Measurements from ENCODE around the gene MPHOSPH10.
A peak's percentile ranks its signal among the peaks of the same experiment; 100 is the strongest.
"Not testable (repeated sequence)": the region's sequence is repeated elsewhere in the genome, so short reads cannot be mapped to it uniquely, and the experiment has no call there.

MPHOSPH10 gene

GRCh38 chr2:71101656-71102055 lies 28.8 kb upstream of the MPHOSPH10 start:
- H3F3A ChIP-seq (ENCODE audit: insufficient read depth, low read length): peaks cover 10% of the 10 kb centered on the region
- peak; percentile 25 for DNase-seq
- H3K4me2 ChIP-seq (ENCODE audit: low read depth, low read length): peak overlapping the region; percentile 62
- H3K9me3 ChIP-seq (replicated peaks; ENCODE audit: insufficient read depth, low read length): no peaks in the 10 kb centered on the region
- H3K9ac ChIP-seq (ENCODE audit: low read length): peak overlapping the region; percentile 27; the same call in 1 of the 2 replicates
- no peaks in the 10 kb centered on the region for H4K20me1 ChIP-seq (ENCODE audit: insufficient read depth, low read length)
- TF ChIP-seq EZH2 (optimal IDR thresholded peaks at IDR 0.05; ENCODE audit: low read depth, low read length): no peak
- no peak for TF ChIP-seq EZH2phosphoT487 (IDR thresholded peaks at IDR 0.05; ENCODE audit: low read length)
- TF ChIP-seq CTCF (IDR thresholded peaks at IDR 0.05; ENCODE audit: low read length): no peak
- no peaks in the 10 kb centered on the region for H3K36me3 ChIP-seq (replicated peaks; ENCODE audit: insufficient read depth, low read length)
- H3K27me3 ChIP-seq (replicated peaks; ENCODE audit: insufficient read depth, low read length): no peaks in the 10 kb centered on the region
- peak overlapping the region; percentile 29 for H3K4me3 ChIP-seq (ENCODE audit: low read length)
- H3K9me2 ChIP-seq (replicated peaks; ENCODE audit: insufficient read depth, low read length): no peaks in the 10 kb centered on the region
- H3K4me1 ChIP-seq (ENCODE audit: low read length): peaks cover 10% of the 10 kb centered on the region
- H3K27ac ChIP-seq (ENCODE audit: low read length): peak overlapping the region; percentile 47; the same call in 1 of the 2 replicates
- no peaks in the 10 kb centered on the region for H3K79me2 ChIP-seq (ENCODE audit: low read length)
- peak overlapping the region; percentile 68 for H2AFZ ChIP-seq (ENCODE audit: low read length)

- Histone ChIP-seq H3K9me2 (replicated peaks; ENCODE audit: insufficient read depth, low read length) (no peaks in the 10 kb centered on the region), H3K9ac (ENCODE audit: low read length) (no peak overlapping the region), H2AFZ (ENCODE audit: low read length) (no peak overlapping the region), H3K27ac (ENCODE audit: low read length) (no peak overlapping the region), H3K27me3 (replicated peaks; ENCODE audit: insufficient read depth, low read length) (no peaks in the 10 kb centered on the region), H3F3A (ENCODE audit: insufficient read depth, low read length) (peaks cover 10% of the 10 kb centered on the region), H4K20me1 (ENCODE audit: insufficient read depth, low read length) (no peaks in the 10 kb centered on the region), H3K4me3 (ENCODE audit: low read length) (no peak overlapping the region), H3K79me2 (ENCODE audit: low read length) (no peaks in the 10 kb centered on the region), H3K4me1 (ENCODE audit: low read length) (peaks cover 10% of the 10 kb centered on the region), H3K9me3 (replicated peaks; ENCODE audit: insufficient read depth, low read length) (no peaks in the 10 kb centered on the region), H3K36me3 (replicated peaks; ENCODE audit: insufficient read depth, low read length) (no peaks in the 10 kb centered on the region), H3K4me2 (ENCODE audit: low read depth, low read length) (no peak overlapping the region)
- TF ChIP-seq EZH2 (optimal IDR thresholded peaks at IDR 0.05; ENCODE audit: low read depth, low read length) (no peak), CTCF (IDR thresholded peaks at IDR 0.05; ENCODE audit: low read length) (no peak), EZH2phosphoT487 (IDR thresholded peaks at IDR 0.05; ENCODE audit: low read length) (no peak)
- DNase-seq: no peak
These were observed 27.3 kb upstream of the MPHOSPH10 start for GRCh38 chr2:71102981-71103681.

GRCh38 chr2:71103809-71104208 lies 26.6 kb upstream of the MPHOSPH10 start:
- TF ChIP-seq CTCF (IDR thresholded peaks at IDR 0.05; ENCODE audit: low read length) (no peak), EZH2phosphoT487 (IDR thresholded peaks at IDR 0.05; ENCODE audit: low read length) (no peak), EZH2 (optimal IDR thresholded peaks at IDR 0.05; ENCODE audit: low read depth, low read length) (no peak)
- no peaks in the 10 kb centered on the region for H3K9me3 ChIP-seq (replicated peaks; ENCODE audit: insufficient read depth, low read length)
- no peaks in the 10 kb centered on the region for H4K20me1 ChIP-seq (ENCODE audit: insufficient read depth, low read length)
- no peak overlapping the region for H2AFZ ChIP-seq (ENCODE audit: low read length)
- no peaks in the 10 kb centered on the region for H3K27me3 ChIP-seq (replicated peaks; ENCODE audit: insufficient read depth, low read length)
- H3K9ac ChIP-seq (ENCODE audit: low read length): no peak overlapping the region
- peaks cover 10% of the 10 kb centered on the region for H3K4me1 ChIP-seq (ENCODE audit: low read length)
- no peak for DNase-seq
- no peak overlapping the region for H3K27ac ChIP-seq (ENCODE audit: low read length)
- H3K4me3 ChIP-seq (ENCODE audit: low read length): no peak overlapping the region
- no peaks in the 10 kb centered on the region for H3K79me2 ChIP-seq (ENCODE audit: low read length)
- H3K9me2 ChIP-seq (replicated peaks; ENCODE audit: insufficient read depth, low read length): no peaks in the 10 kb centered on the region
- peaks cover 10% of the 10 kb centered on the region for H3F3A ChIP-seq (ENCODE audit: insufficient read depth, low read length)
- no peak overlapping the region for H3K4me2 ChIP-seq (ENCODE audit: low read depth, low read length)
- no peaks in the 10 kb centered on the region for H3K36me3 ChIP-seq (replicated peaks; ENCODE audit: insufficient read depth, low read length)

- not testable (repeated sequence) for H3K9me2 ChIP-seq (replicated peaks; ENCODE audit: insufficient read depth, low read length); DNase-seq
These were observed 24.0 kb upstream of the MPHOSPH10 start for GRCh38 chr2:71106463-71106862.

More at GRCh38 chr2:71106463-71106862, 24.0 kb upstream of the MPHOSPH10 start:
- not testable (repeated sequence) for H3K79me2 ChIP-seq (ENCODE audit: low read length); H4K20me1 ChIP-seq (ENCODE audit: insufficient read depth, low read length); H3K36me3 ChIP-seq (replicated peaks; ENCODE audit: insufficient read depth, low read length); H3K27me3 ChIP-seq (replicated peaks; ENCODE audit: insufficient read depth, low read length); H2AFZ ChIP-seq (ENCODE audit: low read length); H3K9me3 ChIP-seq (replicated peaks; ENCODE audit: insufficient read depth, low read length); H3K4me1 ChIP-seq (ENCODE audit: low read length); H3K9ac ChIP-seq (ENCODE audit: low read length); H3K27ac ChIP-seq (ENCODE audit: low read length); H3F3A ChIP-seq (ENCODE audit: insufficient read depth, low read length); H3K4me2 ChIP-seq (ENCODE audit: low read depth, low read length); H3K4me3 ChIP-seq (ENCODE audit: low read length)
